B cell (primary cell): ENCODE measurements around the gene CD4. TPM values are rescaled to one million over a fixed set of nuclear protein-coding genes. Genes with fewer than 3 reads are reported as not detected.

Source experiments
- ATAC-seq: fragments of 200-7000 bp; cut with Tn5 transposase; one replicate; pipeline ENCODE4 v1.10.0; 2021; ENCODE audit warnings: low read depth, mild to moderate bottlenecking, moderate number of reproducible peaks, moderate library complexity
- CTCF ChIA-PET: fragments of 350-600 bp; sonication (Branson Sonifier 250); formaldehyde crosslinking; loops from one replicate; lab custom pipeline; 2021; ENCODE audit warnings: antibody characterized with exemption, inconsistent platforms; lab: Charles Lee
- POLR2A ChIA-PET: fragments of 350-600 bp; sonication (Branson Sonifier 250); formaldehyde crosslinking; loops from one replicate; lab custom pipeline; 2021; ENCODE audit warnings: antibody characterized with exemption; lab: Charles Lee
- DNase-seq: peaks from one replicate; pipeline ENCODE4 v3.0.0; 2013
- H2AFZ ChIP-seq: 2 replicates; pipeline ENCODE4 v1.6.1; 2012; ENCODE audit warnings: mild to moderate bottlenecking, low read depth, low read length; ENCODE audit not compliant: insufficient read depth, poor library complexity, severe bottlenecking
- H3K27ac ChIP-seq, 2 donors: 1 replicate in 1 of 2; 2 replicates in 1 of 2; pipeline ENCODE4 v1.5.1; 2012 to 2013; ENCODE audit warnings: low read length in 2 of 2, mild to moderate bottlenecking in 2 of 2, moderate library complexity in 1 of 2
- H3K27me3 ChIP-seq, 4 experiments: fragments of 200-600 bp in 1 of 4; sonication (generic) in 1 of 4; replicated peaks in 1 of 4; 1 replicate in 2 of 4; 2 replicates in 2 of 4; pipeline versions ENCODE4 v1.6.1 to v1.7.0; 2013 to 2016; ENCODE audit warnings: low read length in 3 of 4, mild to moderate bottlenecking in 2 of 4, mixed read lengths in 1 of 4, moderate library complexity in 1 of 4; ENCODE audit not compliant: insufficient read depth in 4 of 4, control insufficient read depth in 3 of 4; ENCODE audit errors: control extremely low read depth in 1 of 4
- H3K36me3 ChIP-seq, 2 experiments: replicated peaks in 1 of 2; 1 replicate in 1 of 2; 2 replicates in 1 of 2; pipeline versions ENCODE4 v1.6.1 to v1.7.1; 2013; ENCODE audit warnings: low read length in 1 of 2; ENCODE audit not compliant: insufficient read depth in 2 of 2, control insufficient read depth in 1 of 2; ENCODE audit errors: control extremely low read depth in 1 of 2, extremely low read depth in 1 of 2
- H3K4me1 ChIP-seq, 2 donors: fragments of 200-600 bp in 1 of 2; sonication (generic) in 1 of 2; 1 replicate in 1 of 2; 2 replicates in 1 of 2; pipeline versions ENCODE4 v1.5.1 to v1.6.1; 2013 to 2017; ENCODE audit warnings: low read length in 2 of 2; ENCODE audit not compliant: control insufficient read depth in 2 of 2, insufficient read depth in 2 of 2
- H3K4me2 ChIP-seq: replicated peaks from 2 replicates; pipeline ENCODE3; 2012; ENCODE audit warnings: mild to moderate bottlenecking, low read depth, low read length; ENCODE audit not compliant: poor library complexity, severe bottlenecking
- H3K4me3 ChIP-seq, 5 experiments: fragments of 200-600 bp in 1 of 5; sonication (generic) in 1 of 5; 1 replicate in 3 of 5; 2 replicates in 2 of 5; pipeline versions ENCODE4 v1.5.1 to v1.7.0; 2011 to 2016; ENCODE audit warnings: low read length in 4 of 5, mild to moderate bottlenecking in 4 of 5, low read depth in 2 of 5, control low read depth in 1 of 5, moderate library complexity in 1 of 5; ENCODE audit not compliant: insufficient read depth in 1 of 5; ENCODE audit errors: control extremely low read depth in 1 of 5, extremely low read depth in 1 of 5
- H3K79me2 ChIP-seq: fragments of 200-600 bp; sonication (generic); one replicate; pipeline ENCODE4 v1.6.0; 2016; ENCODE audit warnings: low read length; ENCODE audit not compliant: control insufficient read depth, insufficient read depth
- H3K9ac ChIP-seq: fragments of 200-600 bp; sonication (generic); 2 replicates; pipeline ENCODE4 v1.6.1; 2017; ENCODE audit warnings: mild to moderate bottlenecking, low read length, moderate library complexity
- H3K9me3 ChIP-seq, 3 donors: one replicate each; pipeline versions ENCODE4 v1.6.1 to v1.7.1; 2013; ENCODE audit warnings: low read length in 2 of 3; ENCODE audit not compliant: control insufficient read depth in 2 of 3, insufficient read depth in 1 of 3; ENCODE audit errors: control extremely low read depth in 1 of 3
- H4K20me1 ChIP-seq: 2 replicates; pipeline ENCODE4 v1.6.0; 2012; ENCODE audit warnings: mild to moderate bottlenecking, low read length; ENCODE audit not compliant: insufficient read depth, control insufficient read depth, poor library complexity, severe bottlenecking
- H3K27ac Mint-ChIP-seq: one replicate; pipeline ENCODE4 v1.8.0; 2021; ENCODE audit warnings: mixed read lengths
- H3K27me3 Mint-ChIP-seq: one replicate; pipeline ENCODE4 v1.8.0; 2021; ENCODE audit warnings: mixed read lengths
- H3K4me1 Mint-ChIP-seq: one replicate; pipeline ENCODE4 v1.8.0; 2021; ENCODE audit warnings: mixed read lengths
- H3K4me3 Mint-ChIP-seq: one replicate; pipeline ENCODE4 v1.8.0; 2021; ENCODE audit warnings: mixed read lengths
- H3K9me3 Mint-ChIP-seq: one replicate; pipeline ENCODE4 v1.8.0; 2022; ENCODE audit warnings: mixed read lengths; ENCODE audit not compliant: insufficient read depth
- CTCF ChIP-seq: fragments of 200-600 bp; IDR thresholded peaks from one replicate; pipeline ENCODE4 v1.8.0; 2022; ENCODE audit warnings: antibody characterized with exemption, mild to moderate bottlenecking
- EZH2 ChIP-seq: IDR thresholded peaks from 2 replicates; pipeline ENCODE4 v1.6.1; 2012; ENCODE audit warnings: borderline replicate concordance, low read depth, mild to moderate bottlenecking, moderate library complexity, low read length; ENCODE audit not compliant: insufficient read depth, poor library complexity, severe bottlenecking
- WGBS: methylation state at CpG from one replicate; pipeline ENCODE4 v1.1.5; 2013; ENCODE audit warnings: missing lambda C conversion rate; ENCODE audit not compliant: insufficient coverage; 5-methylcytosine and 5-hydroxymethylcytosine counted together
- intact Hi-C: fragments of 100-400 bp; cut with micrococcal nuclease; formaldehyde crosslinking; loops from one replicate; pipeline ENCODE4 v1.10.0; 2022
- polyA plus RNA-seq: library from polyadenylated mRNA; depleted of rRNA; stranded (reverse); fragments of >200 nt; gene quantifications from 2 replicates; pipeline ENCODE4 v1.2.3, GENCODE V29; 2012
- total RNA-seq, 2 donors: library from RNA; stranded (reverse); fragments of 120-200 nt in 1 of 2; gene quantifications; 1 replicate in 1 of 2; 2 replicates in 1 of 2; pipeline versions ENCODE4 v1.2.3 to v1.2.4, GENCODE V29; 2013 to 2022

CD4 gene
- total and polyA plus RNA-seq, 2 donors (not counting 1 experiment from before 2014, with no cell fraction given), result 0.49 to 2.2 TPM

- Histone ChIP-seq H3K27me3 (no peaks in the 10 kb centered on the region), H3K79me2 (peaks cover 12% of the 10 kb centered on the region), H3K4me1 (peaks cover 6 to 23% of the 10 kb centered on the region in 2 donors), H3K9me3 (no peaks in the 10 kb centered on the region), H3K9ac (no peak overlapping the region), H3K4me3 (no peak overlapping the region), H3K4me2 (no peak overlapping the region), H3K36me3 (peaks cover 0 to 4% of the 10 kb centered on the region in 2 experiments), H2AFZ (no peak overlapping the region), H3K27ac (no peak overlapping the region), H4K20me1 (no peaks in the 10 kb centered on the region)
- no peak for TF ChIP-seq CTCF
- TF ChIP-seq EZH2, result no peak
- 0% methylated on average over 1 of the region's 2 CpGs for WGBS
- Mint-ChIP-seq H3K4me3 (no peak overlapping the region), H3K27me3 (no peaks in the 10 kb centered on the region), H3K4me1 (peaks cover 23% of the 10 kb centered on the region), H3K27ac (no peak overlapping the region), H3K9me3 (no peaks in the 10 kb centered on the region)
- DNase-seq (no peak), ATAC-seq (no peak)
- intact Hi-C loops, result no loop called here
- CTCF ChIA-PET, result interaction anchor here (1.7 to 6.7 kb wide), 3 partner anchors 13 to 90 kb away, joined by 3 to 136 read pairs (median 11); partner anchors contain the start of genes SPSB2 and TPI1
- POLR2A ChIA-PET, result no interaction called here
Measured at GRCh38 chr12:6849427-6849826, 60.1 kb downstream of the CD4 start.

- Histone ChIP-seq H3K4me1 (peaks cover 6 to 23% of the 10 kb centered on the region in 2 donors), H3K27me3 (no peaks in the 10 kb centered on the region), H3K36me3 (peaks cover 0 to 5% of the 10 kb centered on the region in 2 experiments), H3K4me2 (no peak overlapping the region), H3K4me3 (no peak overlapping the region), H2AFZ (no peak overlapping the region), H3K9ac (no peak overlapping the region), H3K27ac (no peak overlapping the region), H3K79me2 (peaks cover 18% of the 10 kb centered on the region), H4K20me1 (no peaks in the 10 kb centered on the region), H3K9me3 (no peaks in the 10 kb centered on the region)
- POLR2A ChIA-PET, result interaction anchor here (3.6 kb wide), 1 partner anchor 22 kb away, joined by 29 read pairs; the partner anchor contains the start of gene SPSB2
- CTCF ChIA-PET, result interaction anchor here (1.7 to 6.7 kb wide), 3 partner anchors 14 to 90 kb away, joined by 3 to 136 read pairs (median 11); partner anchors contain the start of genes SPSB2 and TPI1
- Mint-ChIP-seq H3K4me1 (peaks cover 23% of the 10 kb centered on the region), H3K27ac (no peak overlapping the region), H3K9me3 (no peaks in the 10 kb centered on the region), H3K27me3 (no peaks in the 10 kb centered on the region), H3K4me3 (no peak overlapping the region)
- no peak for DNase-seq
- no peak for ATAC-seq
- intact Hi-C loops, result loop anchor here (5.0 kb wide), 3 partner anchors 83 to 293 kb away; partner anchors contain the start of genes IFFO1 and PTMS
- no peak for TF ChIP-seq CTCF
- TF ChIP-seq EZH2, result no peak
- WGBS, result 93% methylated on average over 8 of the region's 10 CpGs
Measured at GRCh38 chr12:6849976-6850560, 60.7 kb downstream of the CD4 start.
